ENCODE measurements around the gene FANCC. TPM values are rescaled to one million over a fixed set of nuclear protein-coding genes. Genes with fewer than 3 reads are reported as not detected.

The FANCC gene
- total and polyA plus RNA-seq, 2 of the 13 experiments (the other 11 are each of a cell fraction or from before 2014, with no cell fraction given), result 7.4 to 8.6 TPM

- TF ChIP-seq ZSCAN30 (CRISPR knock-in tag; IDR thresholded peaks at IDR 0.05) (no peak), IKZF4 (CRISPR knock-in tag; IDR thresholded peaks at IDR 0.05; ENCODE audit: borderline replicate concordance, low read depth, not compliant biosample characterization) (no peak), RCOR2 (CRISPR knock-in tag; IDR thresholded peaks at IDR 0.05) (peak; percentile 85), AGO2 (optimal IDR thresholded peaks at IDR 0.05; ENCODE audit: low read depth, low read length) (no peak), CEBPB (IDR thresholded peaks at IDR 0.05; ENCODE audit: borderline replicate concordance, low read depth, low read length) (peak; percentile 85; the same call in 1 of the 2 replicates), AKNA (CRISPR knock-in tag; IDR thresholded peaks at IDR 0.05; ENCODE audit: borderline replicate concordance) (no peak), HIVEP1 (CRISPR knock-in tag; IDR thresholded peaks at IDR 0.05) (no peak), ZBTB25 (CRISPR knock-in tag; IDR thresholded peaks at IDR 0.05) (no peak), CREBL2 (CRISPR knock-in tag; IDR thresholded peaks at IDR 0.05; ENCODE audit: borderline replicate concordance) (no peak), ZNF317 (CRISPR knock-in tag; IDR thresholded peaks at IDR 0.05) (peak; percentile 95), ZNF790 (CRISPR knock-in tag; IDR thresholded peaks at IDR 0.05; ENCODE audit: borderline replicate concordance) (no peak), E2F2 (CRISPR knock-in tag; IDR thresholded peaks at IDR 0.05; ENCODE audit: borderline replicate concordance) (no peak), RAD51 (IDR thresholded peaks at IDR 0.05; ENCODE audit: borderline replicate concordance) (no peak), SMC3 (IDR thresholded peaks at IDR 0.05; ENCODE audit: low read length) (peak; percentile 63), ZNF713 (CRISPR knock-in tag; IDR thresholded peaks at IDR 0.05) (no peak), EED (CRISPR knock-in tag; IDR thresholded peaks at IDR 0.05) (no peak), NFATC3 (CRISPR knock-in tag; IDR thresholded peaks at IDR 0.05) (no peak), GTF3A (CRISPR knock-in tag; conservative IDR thresholded peaks at IDR 0.05) (no peak), RELA (CRISPR knock-in tag; IDR thresholded peaks at IDR 0.05) (no peak), RXRA (CRISPR knock-in tag; IDR thresholded peaks at IDR 0.05) (0 out of 2 replicates have a peak, but pooled peaks have one; percentile 19), MTA3 (CRISPR knock-in tag; IDR thresholded peaks at IDR 0.05) (no peak), POGK (CRISPR knock-in tag; conservative IDR thresholded peaks at IDR 0.05) (no peak)
Measured at GRCh38 chr9:95070549-95071021, 246.9 kb downstream of the FANCC start (continued).
